BE2C (cell line): Measurements from ENCODE around the gene PIF1.
A peak's percentile ranks its signal among the peaks of the same experiment; 100 is the strongest.

Experiments
- DNase-seq: peaks from one replicate; pipeline ENCODE4 v3.0.0-alpha.2; 2020
- H3K27me3 ChIP-seq: fragments of 250-450 bp; sonication (Bioruptor Pico); 2 replicates; pipeline ENCODE4 v1.5.1; 2020; ENCODE audit warnings: mild to moderate bottlenecking
- H3K36me3 ChIP-seq: fragments of 250-450 bp; sonication (Bioruptor Pico); 2 replicates; pipeline ENCODE4 v1.5.1; 2020; ENCODE audit warnings: mild to moderate bottlenecking
- H3K4me1 ChIP-seq: fragments of 250-450 bp; sonication (Bioruptor Pico); 2 replicates; pipeline ENCODE4 v1.5.1; 2020
- H3K4me3 ChIP-seq: 2 replicates; pipeline ENCODE4 v1.5.1; 2011; ENCODE audit warnings: low read depth, low read length
- H3K9me3 ChIP-seq: fragments of 250-450 bp; sonication (Bioruptor Pico); 2 replicates; pipeline ENCODE4 v1.5.1; 2020
- CTCF ChIP-seq: IDR thresholded peaks from 2 replicates; pipeline ENCODE4 v1.5.1; 2012; ENCODE audit warnings: mild to moderate bottlenecking, low read depth, low read length

PIF1 gene

GRCh38 chr15:64779024-64779423, 46.4 kb downstream of the PIF1 start:
- no peak overlapping the region for H3K4me3 ChIP-seq
- no peaks in the 10 kb centered on the region for H3K36me3 ChIP-seq
- no peak for DNase-seq
- TF ChIP-seq CTCF, result no peak
- H3K9me3 ChIP-seq, result no peaks in the 10 kb centered on the region; the same call in 1 of the 2 replicates
- H3K27me3 ChIP-seq, result peaks cover 5% of the 10 kb centered on the region; the same call in 1 of the 2 replicates
- no peaks in the 10 kb centered on the region for H3K4me1 ChIP-seq

- peaks cover 5% of the 10 kb centered on the region; the same call in 1 of the 2 replicates for H3K27me3 ChIP-seq
- no peaks in the 10 kb centered on the region for H3K36me3 ChIP-seq
- H3K4me1 ChIP-seq, result no peaks in the 10 kb centered on the region
- H3K9me3 ChIP-seq, result no peaks in the 10 kb centered on the region; the same call in 1 of the 2 replicates
- TF ChIP-seq CTCF, result no peak
- no peak overlapping the region; the same call in 1 of the 2 replicates for H3K4me3 ChIP-seq
- DNase-seq, result no peak
These were observed 49.1 kb downstream of the PIF1 start for GRCh38 chr15:64776402-64776786.

GRCh38 chr15:64775551-64776401, 49.7 kb downstream of the PIF1 start, which contains the start of gene RBPMS2:
TSS of gene RBPMS2 (minus strand) at chr15:64775589. CDS start at chr15:64775319, 270 bp downstream.
- Histone ChIP-seq H3K9me3 (no peaks in the 10 kb centered on the region; the same call in 1 of the 2 replicates), H3K4me1 (no peaks in the 10 kb centered on the region), H3K36me3 (no peaks in the 10 kb centered on the region), H3K4me3 (peak within 1 kb of the TSS; percentile 56), H3K27me3 (peaks cover 5% of the 10 kb centered on the region; the same call in 1 of the 2 replicates)
- TF ChIP-seq CTCF, result no peak
- DNase-seq, result peak; percentile 34

GRCh38 chr15:64774629-64775493, 50.6 kb downstream of the PIF1 start:
- H3K9me3 ChIP-seq, result no peaks in the 10 kb centered on the region; the same call in 1 of the 2 replicates
- TF ChIP-seq CTCF, result no peak
- peak overlapping the region; percentile 38 for H3K4me3 ChIP-seq
- H3K27me3 ChIP-seq, result peaks cover 5% of the 10 kb centered on the region; the same call in 1 of the 2 replicates
- H3K36me3 ChIP-seq, result no peaks in the 10 kb centered on the region
- no peaks in the 10 kb centered on the region for H3K4me1 ChIP-seq
- peak; percentile 42 for DNase-seq

- no peak for DNase-seq
- no peak overlapping the region for H3K4me3 ChIP-seq
- H3K9me3 ChIP-seq, result no peaks in the 10 kb centered on the region; the same call in 1 of the 2 replicates
- TF ChIP-seq CTCF, result no peak
- H3K4me1 ChIP-seq, result no peaks in the 10 kb centered on the region
- peaks cover 5% of the 10 kb centered on the region; the same call in 1 of the 2 replicates for H3K27me3 ChIP-seq
- no peaks in the 10 kb centered on the region for H3K36me3 ChIP-seq
These were observed 51.3 kb downstream of the PIF1 start for GRCh38 chr15:64774037-64774628.
